HEK293 (cell line): ENCODE results near the gene CBX5.

Experiments
- GLI2 ChIP-seq: fragments of 450-650 bp; formaldehyde crosslinking; IDR thresholded peaks from 2 replicates; pipeline ENCODE4; 2017; ENCODE audit warnings: missing biosample characterization, missing genetic modification characterization, low read depth, borderline replicate concordance
- HOXA7 ChIP-seq: sonication (generic); formaldehyde crosslinking; IDR thresholded peaks from 2 replicates; pipeline ENCODE4 v1.8.1; 2022; ENCODE audit warnings: missing genetic modification reagents, borderline replicate concordance
- MEIS1 ChIP-seq: sonication (generic); formaldehyde crosslinking; IDR thresholded peaks from 2 replicates; pipeline ENCODE4 v1.8.1; 2022; ENCODE audit warnings: missing genetic modification reagents, mild to moderate bottlenecking, borderline replicate concordance
- SETDB1 ChIP-seq: IDR thresholded peaks from one replicate; pipeline ENCODE4 v1.6.1; 2017; ENCODE audit warnings: mild to moderate bottlenecking, low read length, moderate library complexity, mixed read lengths; ENCODE audit not compliant: insufficient read length
- TRIM28 ChIP-seq: IDR thresholded peaks from 2 replicates; pipeline ENCODE4 v1.6.1; 2011; ENCODE audit warnings: low read length, control low read depth, borderline replicate concordance
- YY2 ChIP-seq: fragments of 450-650 bp; formaldehyde crosslinking; IDR thresholded peaks from 2 replicates; pipeline ENCODE4 v1.5.1; 2016; ENCODE audit warnings: missing biosample characterization, missing genetic modification characterization
- ZBTB17 ChIP-seq: fragments of 450-650 bp; formaldehyde crosslinking; IDR thresholded peaks from 2 replicates; pipeline ENCODE4 v1.5.1; 2016; ENCODE audit warnings: missing biosample characterization, missing genetic modification characterization
- ZEB2 ChIP-seq: fragments of 450-650 bp; formaldehyde crosslinking; IDR thresholded peaks from 2 replicates; pipeline ENCODE4 v1.5.1; 2016; ENCODE audit warnings: missing biosample characterization, missing genetic modification characterization
- ZFP37 ChIP-seq: fragments of 450-650 bp; formaldehyde crosslinking; IDR thresholded peaks from 2 replicates; pipeline ENCODE4 v1.5.1; 2016; ENCODE audit warnings: missing biosample characterization, missing genetic modification characterization
- ZNF324 ChIP-seq: fragments of 450-650 bp; formaldehyde crosslinking; IDR thresholded peaks from 2 replicates; pipeline ENCODE4 v1.5.1; 2016; ENCODE audit warnings: missing biosample characterization, missing genetic modification characterization
- ZNF335 ChIP-seq: fragments of 450-650 bp; formaldehyde crosslinking; conservative IDR thresholded peaks from 2 replicates; pipeline ENCODE4 v1.5.1; 2016; ENCODE audit warnings: missing biosample characterization, missing genetic modification characterization
- ZNF37A ChIP-seq: fragments of 450-650 bp; IDR thresholded peaks from 2 replicates; pipeline ENCODE4 v1.5.1; 2018; ENCODE audit warnings: missing biosample characterization, missing genetic modification characterization
- ZNF394 ChIP-seq: fragments of 450-650 bp; formaldehyde crosslinking; IDR thresholded peaks from 2 replicates; pipeline ENCODE4 v1.5.1; 2016; ENCODE audit warnings: missing biosample characterization, missing genetic modification characterization, mild to moderate bottlenecking, moderate library complexity, borderline replicate concordance
- ZNF426 ChIP-seq: fragments of 450-650 bp; formaldehyde crosslinking; IDR thresholded peaks from 2 replicates; pipeline ENCODE4 v1.5.1; 2017; ENCODE audit warnings: missing biosample characterization, missing genetic modification characterization, mild to moderate bottlenecking, inconsistent platforms, moderate library complexity
- ZNF48 ChIP-seq: fragments of 450-650 bp; formaldehyde crosslinking; IDR thresholded peaks from 2 replicates; pipeline ENCODE4 v1.5.1; 2016; ENCODE audit warnings: missing biosample characterization, missing genetic modification characterization
- ZNF621 ChIP-seq: fragments of 450-650 bp; formaldehyde crosslinking; IDR thresholded peaks from 2 replicates; pipeline ENCODE4 v1.5.1; 2017; ENCODE audit warnings: missing biosample characterization, missing genetic modification characterization
- ZNF664 ChIP-seq: fragments of 450-650 bp; formaldehyde crosslinking; IDR thresholded peaks from 2 replicates; pipeline ENCODE4 v1.5.1; 2016; ENCODE audit warnings: missing biosample characterization, missing genetic modification characterization
- ZNF791 ChIP-seq: fragments of 450-650 bp; formaldehyde crosslinking; IDR thresholded peaks from 2 replicates; pipeline ENCODE4 v1.5.1; 2016; ENCODE audit warnings: missing biosample characterization, missing genetic modification characterization
- ZSCAN23 ChIP-seq: fragments of 450-650 bp; formaldehyde crosslinking; IDR thresholded peaks from 2 replicates; pipeline ENCODE4 v1.5.1; 2016; ENCODE audit warnings: missing biosample characterization, missing genetic modification characterization
- TF ChIP-seq, protein P1 (sequence below): fragments of 450-650 bp; formaldehyde crosslinking; IDR thresholded peaks from 2 replicates; pipeline ENCODE4 v1.5.1; 2016; ENCODE audit warnings: missing biosample characterization, missing genetic modification characterization
- TF ChIP-seq, protein P2 (sequence below): fragments of 450-650 bp; formaldehyde crosslinking; IDR thresholded peaks from 2 replicates; pipeline ENCODE4 v1.5.1; 2016; ENCODE audit warnings: missing biosample characterization, missing genetic modification characterization
- TF ChIP-seq, protein P3 (sequence below): fragments of 450-650 bp; formaldehyde crosslinking; IDR thresholded peaks from 2 replicates; pipeline ENCODE4 v1.5.1; 2017; ENCODE audit warnings: missing biosample characterization, mild to moderate bottlenecking, missing genetic modification characterization, moderate library complexity
- TF ChIP-seq, protein P4 (sequence below): fragments of 450-650 bp; formaldehyde crosslinking; IDR thresholded peaks from 2 replicates; pipeline ENCODE4; 2016; ENCODE audit warnings: missing biosample characterization, missing genetic modification characterization
- TF ChIP-seq, protein P5 (sequence below): fragments of 450-650 bp; formaldehyde crosslinking; IDR thresholded peaks from 2 replicates; pipeline ENCODE4 v1.5.1; 2016; ENCODE audit warnings: missing biosample characterization, missing genetic modification characterization, borderline replicate concordance
- TF ChIP-seq, protein P6 (sequence below): fragments of 450-650 bp; formaldehyde crosslinking; IDR thresholded peaks from 2 replicates; pipeline ENCODE4 v1.5.1; 2016; ENCODE audit warnings: missing biosample characterization, missing genetic modification characterization
- TF ChIP-seq, protein P7 (sequence below): fragments of 450-650 bp; formaldehyde crosslinking; IDR thresholded peaks from 2 replicates; pipeline ENCODE4 v1.5.1; 2017; ENCODE audit warnings: missing biosample characterization, missing genetic modification characterization

CBX5 gene

DNA sequence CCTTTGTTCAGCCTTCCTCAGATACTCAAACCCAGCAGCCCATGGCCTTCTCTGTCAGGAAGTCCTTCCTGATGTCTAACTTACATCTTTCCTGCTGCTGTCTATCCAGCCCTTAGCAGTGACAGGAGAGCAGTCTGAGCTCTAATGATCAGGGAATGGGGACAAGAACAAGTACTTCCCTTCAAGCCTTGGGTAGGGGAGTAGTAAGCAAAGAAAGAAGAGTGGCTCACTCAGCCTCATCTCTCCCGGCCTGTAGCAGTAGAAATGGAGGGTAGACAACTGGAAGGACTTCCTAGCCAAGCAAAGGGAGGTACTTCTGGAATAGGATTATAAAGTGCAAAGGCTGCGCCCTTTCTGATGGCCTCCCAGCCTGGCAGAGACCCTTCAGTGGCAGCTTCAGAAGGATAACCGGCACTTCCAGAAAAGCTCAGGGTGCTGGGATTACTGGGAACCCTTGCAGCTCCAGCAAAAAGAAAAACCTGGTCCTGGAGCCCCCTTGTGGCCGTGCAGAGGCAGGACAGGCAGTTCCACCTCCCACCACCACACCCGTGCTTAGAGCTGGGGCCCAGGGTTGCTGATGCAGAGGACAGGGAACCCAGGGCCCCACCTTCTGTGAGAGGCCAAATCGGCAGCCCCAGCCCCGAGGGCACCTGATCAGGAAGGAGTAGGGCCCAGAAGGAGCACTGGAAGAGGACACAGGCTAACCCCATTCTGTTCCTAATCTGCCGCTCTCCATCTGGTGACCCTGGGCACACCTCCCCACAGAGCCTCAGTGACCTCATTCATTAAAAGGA is 78.7 kb downstream of the CBX5 start (continued):
- TF ChIP-seq, protein P1, sequence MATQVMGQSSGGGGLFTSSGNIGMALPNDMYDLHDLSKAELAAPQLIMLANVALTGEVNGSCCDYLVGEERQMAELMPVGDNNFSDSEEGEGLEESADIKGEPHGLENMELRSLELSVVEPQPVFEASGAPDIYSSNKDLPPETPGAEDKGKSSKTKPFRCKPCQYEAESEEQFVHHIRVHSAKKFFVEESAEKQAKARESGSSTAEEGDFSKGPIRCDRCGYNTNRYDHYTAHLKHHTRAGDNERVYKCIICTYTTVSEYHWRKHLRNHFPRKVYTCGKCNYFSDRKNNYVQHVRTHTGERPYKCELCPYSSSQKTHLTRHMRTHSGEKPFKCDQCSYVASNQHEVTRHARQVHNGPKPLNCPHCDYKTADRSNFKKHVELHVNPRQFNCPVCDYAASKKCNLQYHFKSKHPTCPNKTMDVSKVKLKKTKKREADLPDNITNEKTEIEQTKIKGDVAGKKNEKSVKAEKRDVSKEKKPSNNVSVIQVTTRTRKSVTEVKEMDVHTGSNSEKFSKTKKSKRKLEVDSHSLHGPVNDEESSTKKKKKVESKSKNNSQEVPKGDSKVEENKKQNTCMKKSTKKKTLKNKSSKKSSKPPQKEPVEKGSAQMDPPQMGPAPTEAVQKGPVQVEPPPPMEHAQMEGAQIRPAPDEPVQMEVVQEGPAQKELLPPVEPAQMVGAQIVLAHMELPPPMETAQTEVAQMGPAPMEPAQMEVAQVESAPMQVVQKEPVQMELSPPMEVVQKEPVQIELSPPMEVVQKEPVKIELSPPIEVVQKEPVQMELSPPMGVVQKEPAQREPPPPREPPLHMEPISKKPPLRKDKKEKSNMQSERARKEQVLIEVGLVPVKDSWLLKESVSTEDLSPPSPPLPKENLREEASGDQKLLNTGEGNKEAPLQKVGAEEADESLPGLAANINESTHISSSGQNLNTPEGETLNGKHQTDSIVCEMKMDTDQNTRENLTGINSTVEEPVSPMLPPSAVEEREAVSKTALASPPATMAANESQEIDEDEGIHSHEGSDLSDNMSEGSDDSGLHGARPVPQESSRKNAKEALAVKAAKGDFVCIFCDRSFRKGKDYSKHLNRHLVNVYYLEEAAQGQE (tag by site-specific recombination): no peak
- TF ChIP-seq YY2 (tag by site-specific recombination) (no peak), HOXA7 (no peak), ZEB2 (tag by site-specific recombination) (0 out of 2 replicates have a peak, but pooled peaks have one; percentile 35), ZFP37 (tag by site-specific recombination) (peak; percentile 100), ZNF48 (no peak), ZNF324 (tag by site-specific recombination) (no peak), MEIS1 (CRISPR knock-in tag) (no peak), GLI2 (tag by site-specific recombination) (no peak), ZNF394 (tag by site-specific recombination) (0 out of 2 replicates have a peak, but pooled peaks have one; percentile 19), SETDB1 (no peak), ZNF335 (tag by site-specific recombination) (no peak), TRIM28 (no peak), ZNF664 (tag by site-specific recombination) (no peak), ZSCAN23 (tag by site-specific recombination) (no peak), ZNF621 (tag by site-specific recombination) (no peak), ZNF426 (no peak), ZNF791 (tag by site-specific recombination) (no peak), ZNF37A (no peak), ZBTB17 (peak; percentile 52; the same call in 1 of the 2 replicates)
- TF ChIP-seq, protein P2, sequence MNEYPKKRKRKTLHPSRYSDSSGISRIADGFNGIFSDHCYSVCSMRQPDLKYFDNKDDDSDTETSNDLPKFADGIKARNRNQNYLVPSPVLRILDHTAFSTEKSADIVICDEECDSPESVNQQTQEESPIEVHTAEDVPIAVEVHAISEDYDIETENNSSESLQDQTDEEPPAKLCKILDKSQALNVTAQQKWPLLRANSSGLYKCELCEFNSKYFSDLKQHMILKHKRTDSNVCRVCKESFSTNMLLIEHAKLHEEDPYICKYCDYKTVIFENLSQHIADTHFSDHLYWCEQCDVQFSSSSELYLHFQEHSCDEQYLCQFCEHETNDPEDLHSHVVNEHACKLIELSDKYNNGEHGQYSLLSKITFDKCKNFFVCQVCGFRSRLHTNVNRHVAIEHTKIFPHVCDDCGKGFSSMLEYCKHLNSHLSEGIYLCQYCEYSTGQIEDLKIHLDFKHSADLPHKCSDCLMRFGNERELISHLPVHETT (tag by site-specific recombination): no peak
- TF ChIP-seq, protein P3, sequence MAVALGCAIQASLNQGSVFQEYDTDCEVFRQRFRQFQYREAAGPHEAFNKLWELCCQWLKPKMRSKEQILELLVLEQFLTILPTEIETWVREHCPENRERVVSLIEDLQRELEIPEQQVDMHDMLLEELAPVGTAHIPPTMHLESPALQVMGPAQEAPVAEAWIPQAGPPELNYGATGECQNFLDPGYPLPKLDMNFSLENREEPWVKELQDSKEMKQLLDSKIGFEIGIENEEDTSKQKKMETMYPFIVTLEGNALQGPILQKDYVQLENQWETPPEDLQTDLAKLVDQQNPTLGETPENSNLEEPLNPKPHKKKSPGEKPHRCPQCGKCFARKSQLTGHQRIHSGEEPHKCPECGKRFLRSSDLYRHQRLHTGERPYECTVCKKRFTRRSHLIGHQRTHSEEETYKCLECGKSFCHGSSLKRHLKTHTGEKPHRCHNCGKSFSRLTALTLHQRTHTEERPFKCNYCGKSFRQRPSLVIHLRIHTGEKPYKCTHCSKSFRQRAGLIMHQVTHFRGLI (tag by site-specific recombination): no peak
- TF ChIP-seq, protein P4, sequence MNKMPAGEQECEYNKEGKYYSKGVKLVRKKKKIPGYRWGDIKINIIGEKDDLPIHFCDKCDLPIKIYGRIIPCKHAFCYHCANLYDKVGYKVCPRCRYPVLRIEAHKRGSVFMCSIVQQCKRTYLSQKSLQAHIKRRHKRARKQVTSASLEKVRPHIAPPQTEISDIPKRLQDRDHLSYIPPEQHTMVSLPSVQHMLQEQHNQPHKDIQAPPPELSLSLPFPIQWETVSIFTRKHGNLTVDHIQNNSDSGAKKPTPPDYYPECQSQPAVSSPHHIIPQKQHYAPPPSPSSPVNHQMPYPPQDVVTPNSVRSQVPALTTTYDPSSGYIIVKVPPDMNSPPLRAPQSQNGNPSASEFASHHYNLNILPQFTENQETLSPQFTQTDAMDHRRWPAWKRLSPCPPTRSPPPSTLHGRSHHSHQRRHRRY (tag by site-specific recombination): no peak
- TF ChIP-seq, protein P5, sequence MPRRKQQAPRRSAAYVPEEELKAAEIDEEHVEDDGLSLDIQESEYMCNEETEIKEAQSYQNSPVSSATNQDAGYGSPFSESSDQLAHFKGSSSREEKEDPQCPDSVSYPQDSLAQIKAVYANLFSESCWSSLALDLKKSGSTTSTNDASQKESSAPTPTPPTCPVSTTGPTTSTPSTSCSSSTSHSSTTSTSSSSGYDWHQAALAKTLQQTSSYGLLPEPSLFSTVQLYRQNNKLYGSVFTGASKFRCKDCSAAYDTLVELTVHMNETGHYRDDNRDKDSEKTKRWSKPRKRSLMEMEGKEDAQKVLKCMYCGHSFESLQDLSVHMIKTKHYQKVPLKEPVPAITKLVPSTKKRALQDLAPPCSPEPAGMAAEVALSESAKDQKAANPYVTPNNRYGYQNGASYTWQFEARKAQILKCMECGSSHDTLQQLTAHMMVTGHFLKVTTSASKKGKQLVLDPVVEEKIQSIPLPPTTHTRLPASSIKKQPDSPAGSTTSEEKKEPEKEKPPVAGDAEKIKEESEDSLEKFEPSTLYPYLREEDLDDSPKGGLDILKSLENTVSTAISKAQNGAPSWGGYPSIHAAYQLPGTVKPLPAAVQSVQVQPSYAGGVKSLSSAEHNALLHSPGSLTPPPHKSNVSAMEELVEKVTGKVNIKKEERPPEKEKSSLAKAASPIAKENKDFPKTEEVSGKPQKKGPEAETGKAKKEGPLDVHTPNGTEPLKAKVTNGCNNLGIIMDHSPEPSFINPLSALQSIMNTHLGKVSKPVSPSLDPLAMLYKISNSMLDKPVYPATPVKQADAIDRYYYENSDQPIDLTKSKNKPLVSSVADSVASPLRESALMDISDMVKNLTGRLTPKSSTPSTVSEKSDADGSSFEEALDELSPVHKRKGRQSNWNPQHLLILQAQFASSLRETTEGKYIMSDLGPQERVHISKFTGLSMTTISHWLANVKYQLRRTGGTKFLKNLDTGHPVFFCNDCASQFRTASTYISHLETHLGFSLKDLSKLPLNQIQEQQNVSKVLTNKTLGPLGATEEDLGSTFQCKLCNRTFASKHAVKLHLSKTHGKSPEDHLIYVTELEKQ: no peak
- TF ChIP-seq, protein P6, sequence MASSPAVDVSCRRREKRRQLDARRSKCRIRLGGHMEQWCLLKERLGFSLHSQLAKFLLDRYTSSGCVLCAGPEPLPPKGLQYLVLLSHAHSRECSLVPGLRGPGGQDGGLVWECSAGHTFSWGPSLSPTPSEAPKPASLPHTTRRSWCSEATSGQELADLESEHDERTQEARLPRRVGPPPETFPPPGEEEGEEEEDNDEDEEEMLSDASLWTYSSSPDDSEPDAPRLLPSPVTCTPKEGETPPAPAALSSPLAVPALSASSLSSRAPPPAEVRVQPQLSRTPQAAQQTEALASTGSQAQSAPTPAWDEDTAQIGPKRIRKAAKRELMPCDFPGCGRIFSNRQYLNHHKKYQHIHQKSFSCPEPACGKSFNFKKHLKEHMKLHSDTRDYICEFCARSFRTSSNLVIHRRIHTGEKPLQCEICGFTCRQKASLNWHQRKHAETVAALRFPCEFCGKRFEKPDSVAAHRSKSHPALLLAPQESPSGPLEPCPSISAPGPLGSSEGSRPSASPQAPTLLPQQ: peak; percentile 75
- TF ChIP-seq, protein P7, sequence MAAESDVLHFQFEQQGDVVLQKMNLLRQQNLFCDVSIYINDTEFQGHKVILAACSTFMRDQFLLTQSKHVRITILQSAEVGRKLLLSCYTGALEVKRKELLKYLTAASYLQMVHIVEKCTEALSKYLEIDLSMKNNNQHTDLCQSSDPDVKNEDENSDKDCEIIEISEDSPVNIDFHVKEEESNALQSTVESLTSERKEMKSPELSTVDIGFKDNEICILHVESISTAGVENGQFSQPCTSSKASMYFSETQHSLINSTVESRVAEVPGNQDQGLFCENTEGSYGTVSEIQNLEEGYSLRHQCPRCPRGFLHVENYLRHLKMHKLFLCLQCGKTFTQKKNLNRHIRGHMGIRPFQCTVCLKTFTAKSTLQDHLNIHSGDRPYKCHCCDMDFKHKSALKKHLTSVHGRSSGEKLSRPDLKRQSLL: 0 out of 2 replicates have a peak, but pooled peaks have one; percentile 30
